Transverse colon (tissue), 4 donors: ENCODE results near the gene CYP3A7. TPM values are rescaled to one million over a fixed set of nuclear protein-coding genes. Genes with fewer than 3 reads are reported as not detected.

Experiments
- small RNA-seq, 4 donors: library from RNA; depleted of rRNA; stranded (forward); fragments of <200 nt; gene quantifications; one replicate each; pipeline ENCODE3, GENCODE V24; 2016
- total RNA-seq, 4 donors: library from RNA; depleted of rRNA; stranded (reverse); fragments of >200 nt; gene quantifications; one replicate each; pipeline ENCODE4 v1.1.0, GENCODE V29; 2016

Gene CYP3A7
- total RNA-seq, 4 donors from 2014 or later: 0.95 to 3.0 (median 0.96) TPM; not detected in 1

Small RNAs within 50 kb of the gene (small RNA-seq; reads per million reads assigned to genes)
- gene CYP3A51P: 0 reads per million in 4 donors
- 0 reads per million in 4 donors for gene CYP3A7-CYP3A51P

Other genes with a start within 250 kb of the CYP3A7 start
- 10 to 100 TPM; 24.5 to 48.7 (median 38.5) TPM for gene ZNF394, start 234.9 kb downstream of the CYP3A7 start, total RNA-seq
- gene ZKSCAN5, start 230.5 kb downstream of the CYP3A7 start, total RNA-seq: 1 to 10 TPM; 4.5 to 8.7 (median 5.9) TPM
- 1 to 10 TPM in 2 of 4 donors, under 1 TPM in 1, not detected in 1; 0.40 to 4.2 (median 4.1) TPM for gene FAM200A, start 183.1 kb downstream of the CYP3A7 start, total RNA-seq
- 100 to 1,000 TPM; 153 to 304 (median 226) TPM for gene ZNF655, start 176.6 kb downstream of the CYP3A7 start, total RNA-seq
- gene TMEM225B, start 136.9 kb downstream of the CYP3A7 start, total RNA-seq: 1 to 10 TPM in 1 of 4 donors, under 1 TPM in 1, not detected in 2; 0.68 to 1.6 TPM
- gene ZSCAN25, start 118.2 kb downstream of the CYP3A7 start, total RNA-seq: 10 to 100 TPM; 14.6 to 58.7 (median 18.1) TPM
- 100 to 1,000 TPM; 142 to 543 (median 383) TPM for gene CYP3A5, start 55.2 kb downstream of the CYP3A7 start, total RNA-seq
- 10 to 100 TPM in 3 of 4 donors, not detected in 1; 10.0 to 44.9 (median 22.1) TPM for gene CYP3A4, start 49.0 kb upstream of the CYP3A7 start, total RNA-seq
- not detected for gene CYP3A43, start 92.8 kb upstream of the CYP3A7 start, total RNA-seq
- gene OR2AE1, start 141.8 kb upstream of the CYP3A7 start, total RNA-seq: not detected
- gene TRIM4, start 184.3 kb upstream of the CYP3A7 start, total RNA-seq: 10 to 100 TPM; 20.9 to 43.3 (median 39.6) TPM
- not detected for gene GJC3, start 194.4 kb upstream of the CYP3A7 start, total RNA-seq
- gene AZGP1, start 240.8 kb upstream of the CYP3A7 start, total RNA-seq: 10 to 100 TPM in 1 of 4 donors, 1 to 10 TPM in 1, not detected in 2; 3.2 to 17.1 TPM